GM12892 (cell line): ENCODE measurements around the gene CHRNA5.

Experiments used
- POLR2A ChIP-seq: IDR thresholded peaks from 2 replicates; pipeline ENCODE4 v1.6.1; 2011; ENCODE audit warnings: low read depth, low read length, control low read depth
- POLR2AphosphoS5 ChIP-seq: IDR thresholded peaks from 2 replicates; pipeline ENCODE4 v1.6.1; 2011; ENCODE audit warnings: low read depth, low read length, control low read depth

- TF ChIP-seq POLR2A = no peak
- TF ChIP-seq POLR2AphosphoS5 = no peak
Observed at GRCh38 chr15:78621810-78622402, 56.6 kb downstream of the CHRNA5 start.
